GM19455 (cell line): ENCODE results near the gene CAMK2A.

ENCODE experiments used
- ATAC-seq: cut with Tn5 transposase; IDR thresholded peaks from one replicate; pipeline ENCODE4 v1.9.1; 2021; ENCODE audit not compliant: unreplicated experiment

Gene CAMK2A

DNA sequence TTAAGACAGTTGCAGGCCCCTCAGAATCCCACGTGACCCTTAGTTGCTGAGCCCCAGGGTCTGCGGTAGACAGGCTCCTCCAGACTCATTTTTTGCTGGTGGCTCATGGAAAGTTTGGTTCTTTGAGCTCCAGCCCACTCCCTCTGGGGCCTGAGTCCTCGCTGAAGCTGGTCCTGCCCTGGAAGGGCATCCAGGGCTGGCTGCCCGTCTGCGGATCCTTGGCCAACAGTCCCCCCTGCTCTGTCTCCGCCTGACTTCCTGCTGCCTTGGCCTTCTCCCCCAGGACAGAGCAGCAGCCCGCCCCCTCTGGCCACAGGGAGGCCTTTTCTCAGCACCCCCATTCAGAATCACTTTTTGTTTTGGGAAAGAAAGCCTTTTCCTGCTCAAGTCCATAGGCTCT is 75.3 kb downstream of the CAMK2A start:
- ATAC-seq = no peak

DNA sequence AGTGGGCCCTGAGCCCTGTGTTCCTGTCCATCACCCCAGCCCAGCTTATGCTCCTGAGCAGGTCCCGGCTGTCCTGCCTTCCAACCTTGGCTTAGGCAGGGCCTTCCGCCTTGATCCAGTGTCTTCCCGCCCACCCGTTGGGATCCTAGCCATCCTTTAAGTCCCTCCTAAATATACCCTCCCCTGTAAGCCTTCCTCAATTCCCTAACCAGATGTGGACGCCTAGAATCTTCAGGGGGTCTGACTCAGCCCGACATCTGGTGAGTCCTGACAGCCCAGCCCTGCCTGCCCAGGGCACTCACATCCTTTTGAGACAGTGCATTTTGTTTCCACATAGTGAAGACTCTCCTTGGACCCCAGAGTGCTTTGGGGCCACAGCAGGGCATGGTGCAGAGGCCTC is 76.0 kb downstream of the CAMK2A start:
- no peak for ATAC-seq

DNA sequence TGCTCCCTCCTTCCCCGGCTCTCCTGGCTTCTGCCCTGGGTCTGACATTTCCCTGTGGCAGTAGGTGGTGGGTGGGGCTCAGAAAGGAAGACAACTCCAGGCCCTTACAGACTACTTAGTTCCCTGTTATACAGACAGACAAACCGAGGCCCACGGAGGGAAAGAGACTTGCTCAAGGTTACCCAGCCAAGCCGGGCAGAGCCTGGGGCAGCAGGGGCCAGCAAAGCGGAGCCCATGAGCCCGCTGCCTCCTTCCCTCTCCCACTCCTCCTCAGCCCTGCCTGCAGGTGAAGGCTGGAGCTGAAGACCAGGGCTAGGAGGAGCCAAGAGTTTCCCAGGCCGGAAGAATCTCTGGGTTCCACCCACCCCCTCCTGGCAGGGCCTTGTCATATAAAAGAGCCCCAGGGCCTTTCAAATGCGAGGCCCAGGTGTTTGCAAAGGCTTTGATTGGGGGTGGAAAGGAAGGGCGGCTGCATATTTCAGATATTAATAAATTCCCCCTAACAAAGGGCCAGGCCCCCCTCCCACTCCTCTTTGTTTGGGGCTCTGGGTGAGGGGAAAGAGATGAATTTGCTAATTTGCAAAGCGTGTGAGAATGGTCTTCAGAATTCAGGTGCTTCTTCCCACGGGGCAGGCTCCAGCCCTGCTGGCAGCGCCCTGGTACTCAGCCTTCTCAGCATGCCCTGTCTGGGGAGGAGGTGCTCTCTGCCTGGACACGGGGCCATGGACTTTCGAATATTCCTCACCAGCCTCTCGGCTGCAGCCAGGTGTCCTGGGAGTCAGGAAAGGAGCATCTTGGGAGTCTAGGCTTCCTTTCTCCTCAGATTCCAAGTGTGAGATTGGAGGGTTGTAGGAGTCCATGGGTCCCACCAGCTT is 78.2 kb downstream of the CAMK2A start:
- ATAC-seq = no peak

DNA sequence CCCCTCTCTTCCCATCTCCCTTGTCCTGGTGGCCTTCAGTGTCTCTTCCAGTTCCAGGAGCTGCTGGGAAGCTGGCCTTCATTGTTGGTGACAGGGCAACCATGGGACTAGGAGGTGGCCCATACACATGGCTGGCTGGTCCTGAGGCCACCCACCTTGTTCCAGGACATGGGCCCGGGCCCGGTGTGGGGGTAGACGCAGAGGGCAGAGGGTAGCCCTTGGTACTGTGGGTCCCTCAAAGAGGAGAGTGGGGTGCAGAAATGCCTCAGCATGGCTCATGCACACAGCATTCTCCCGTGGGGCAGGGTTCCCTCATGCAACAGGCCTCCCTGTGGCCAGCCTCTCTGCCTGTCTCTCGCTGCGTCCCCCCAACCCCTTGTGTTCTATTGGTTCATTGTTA is 78.9 kb downstream of the CAMK2A start:
- ATAC-seq = no peak

DNA sequence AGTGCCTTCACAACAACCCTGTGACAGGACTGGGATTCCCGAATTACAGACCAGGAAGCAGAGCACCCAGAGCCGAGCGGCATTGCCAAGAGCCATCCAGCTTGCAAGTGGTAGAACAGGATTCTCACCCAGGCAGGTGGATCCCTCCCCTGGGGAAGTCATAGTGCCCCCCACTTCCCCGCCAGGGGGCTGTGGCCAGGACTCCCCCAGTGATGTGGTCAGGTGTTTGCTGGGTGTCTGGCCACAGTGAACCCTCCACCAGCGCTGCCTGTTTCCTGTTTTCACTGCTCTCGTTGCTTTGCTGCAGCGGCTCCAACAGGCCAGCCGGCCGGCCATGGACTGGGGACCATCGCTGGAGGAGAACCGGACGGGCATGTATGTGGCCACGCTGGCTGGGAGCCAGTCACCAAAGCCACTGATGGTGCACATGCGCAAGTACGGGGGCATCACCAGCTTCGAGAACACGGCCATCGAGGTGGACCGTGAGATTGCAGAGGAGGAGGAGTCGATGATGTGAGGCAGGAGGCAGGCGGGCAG is 80.4 kb downstream of the CAMK2A start:
- no peak for ATAC-seq

DNA sequence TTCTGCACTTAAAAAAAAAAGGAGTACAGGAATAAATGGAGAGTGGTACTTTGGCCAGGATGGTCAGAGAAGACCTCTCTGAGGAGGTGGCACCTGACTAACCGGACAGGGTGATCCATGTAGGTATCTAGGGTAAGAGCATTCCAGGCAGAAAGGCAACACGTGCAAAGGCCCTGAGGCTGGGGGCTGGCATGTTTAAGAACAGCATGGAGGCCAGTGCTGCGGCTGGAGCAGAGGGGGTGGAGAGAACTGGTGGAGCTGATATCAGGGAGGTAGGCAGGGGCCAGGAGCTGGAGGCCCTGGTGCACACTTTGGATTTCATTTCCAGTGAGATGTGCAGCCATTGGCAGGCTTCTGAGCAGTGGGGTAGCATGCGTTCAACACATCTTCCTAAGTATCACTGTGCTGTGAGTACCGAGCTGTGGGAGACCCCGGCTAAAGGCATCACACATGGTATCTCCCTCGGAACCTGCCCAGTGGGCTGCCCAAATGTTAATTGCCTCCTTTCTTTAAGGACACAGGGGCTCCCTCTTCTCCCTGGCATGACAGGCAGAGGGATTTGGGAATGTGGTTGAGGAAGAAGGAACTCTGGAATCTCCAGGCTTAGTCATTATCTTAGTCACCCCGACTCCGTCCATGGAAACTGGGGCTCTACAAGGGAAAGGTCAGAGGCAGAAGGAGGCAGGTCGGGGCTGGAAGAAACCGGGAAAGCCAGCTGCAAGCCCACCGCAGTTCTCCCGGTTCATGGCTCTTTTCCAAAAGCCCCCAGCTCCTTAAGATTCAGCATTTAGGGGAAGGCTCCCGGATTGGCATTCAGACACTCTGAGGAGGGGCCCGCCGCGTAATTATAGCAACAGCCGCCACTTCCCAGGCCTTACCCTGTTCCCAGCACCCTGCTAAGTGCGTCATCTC is 81.1 kb downstream of the CAMK2A start:
- ATAC-seq = no peak

DNA sequence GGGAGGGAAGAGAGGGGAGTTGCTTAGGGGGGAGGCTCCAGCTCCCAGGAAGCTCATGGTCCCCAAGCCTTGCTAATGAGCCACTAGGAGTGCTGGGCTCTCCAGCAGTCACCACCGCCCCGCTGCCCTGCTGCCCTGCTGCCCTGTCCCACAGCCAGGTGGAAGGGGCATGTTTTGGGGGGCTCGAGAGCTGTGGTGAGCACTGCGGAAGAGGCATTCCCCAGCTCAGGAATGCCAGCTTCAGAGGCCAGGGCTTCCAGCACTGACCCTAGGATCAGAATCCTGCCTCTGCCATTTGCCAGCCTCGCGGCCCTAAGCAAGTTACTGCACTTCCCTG is 82.8 kb downstream of the CAMK2A start:
- no peak for ATAC-seq

DNA sequence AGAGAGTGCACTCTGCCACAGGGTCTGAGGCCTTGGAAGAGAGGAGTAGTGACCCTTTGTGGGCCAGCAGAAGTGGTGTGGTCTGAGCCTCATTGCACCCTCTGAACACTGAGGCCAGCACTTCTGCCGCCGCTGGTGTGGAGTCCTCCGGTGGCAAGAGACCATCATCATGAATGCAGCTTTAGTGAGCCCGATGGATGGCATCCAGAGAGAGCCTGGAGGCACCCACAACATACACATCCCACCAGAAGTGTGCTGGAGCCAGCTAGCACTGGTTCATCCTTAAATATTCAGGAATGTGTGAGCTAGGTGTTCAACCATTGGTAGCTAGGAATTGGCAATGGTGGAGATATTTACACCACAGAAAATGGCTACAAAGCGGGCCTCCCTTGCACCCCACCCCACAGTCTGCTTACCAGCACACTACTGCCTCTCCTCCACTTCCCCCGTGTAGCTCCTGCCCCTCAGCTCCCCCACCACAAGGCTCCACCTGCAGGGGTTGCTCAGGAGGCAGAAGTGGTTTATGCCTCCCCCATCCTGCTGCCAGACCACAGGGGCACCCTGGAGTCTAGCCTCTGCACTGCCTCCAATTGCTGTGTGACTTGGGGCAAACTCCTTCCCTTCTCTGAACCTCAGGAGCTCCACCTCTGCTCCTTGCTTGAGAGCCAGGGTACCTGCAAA is 83.3 kb downstream of the CAMK2A start:
- ATAC-seq = no peak

DNA sequence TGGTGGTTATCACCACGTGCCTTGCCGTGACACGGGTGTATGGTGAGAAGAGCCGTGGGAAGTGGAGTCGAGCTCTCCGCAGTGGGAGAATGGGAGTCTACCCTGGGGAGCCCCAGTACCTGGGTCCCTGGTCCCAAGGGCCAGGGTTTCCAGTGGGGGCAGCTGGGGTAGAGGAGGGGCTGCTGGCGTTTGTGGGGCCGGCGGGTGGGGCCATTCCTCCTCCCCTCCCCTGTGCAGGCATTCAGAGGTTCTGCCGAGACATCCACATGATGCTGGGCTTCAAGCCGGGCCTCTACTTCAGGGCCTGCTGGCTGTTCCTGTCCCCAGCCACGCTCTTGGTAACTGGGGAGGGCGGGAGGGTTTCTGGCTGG is 85.0 kb downstream of the CAMK2A start:
- no peak for ATAC-seq

DNA sequence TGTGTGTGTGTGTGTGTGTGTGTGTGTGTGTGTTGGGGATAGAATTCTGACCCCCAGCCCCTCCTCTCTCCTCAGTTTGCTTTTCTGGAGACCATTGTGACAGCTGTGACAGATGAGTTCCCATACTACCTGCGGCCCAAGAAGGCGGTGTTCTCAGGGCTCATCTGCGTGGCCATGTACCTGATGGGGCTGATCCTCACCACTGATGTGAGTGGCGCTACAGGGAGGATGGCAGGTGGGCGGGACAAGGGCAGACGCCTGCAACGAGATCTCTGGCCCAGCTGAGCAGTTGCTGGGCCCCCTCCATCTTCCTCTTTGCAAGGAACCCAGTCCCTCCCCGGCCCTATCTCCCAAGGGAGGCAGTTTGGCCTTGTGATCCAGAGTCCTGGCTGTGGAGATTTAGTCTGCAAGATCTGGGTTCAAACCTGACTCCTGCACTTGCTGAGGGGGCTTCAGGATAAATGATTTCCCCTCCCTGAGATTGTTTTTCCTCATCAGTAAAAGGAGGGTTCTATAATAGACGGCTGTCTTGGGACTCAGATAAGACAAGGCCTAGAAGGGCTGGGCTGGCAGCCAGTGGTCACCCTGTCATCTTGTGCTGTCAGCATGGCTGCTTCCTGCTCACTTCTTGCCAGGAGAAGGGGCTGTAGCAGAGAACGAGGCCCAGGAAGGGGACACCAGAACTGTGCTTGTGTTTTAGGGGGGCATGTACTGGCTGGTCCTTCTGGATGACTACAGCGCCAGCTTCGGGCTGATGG is 85.6 kb downstream of the CAMK2A start:
- ATAC-seq = no peak

DNA sequence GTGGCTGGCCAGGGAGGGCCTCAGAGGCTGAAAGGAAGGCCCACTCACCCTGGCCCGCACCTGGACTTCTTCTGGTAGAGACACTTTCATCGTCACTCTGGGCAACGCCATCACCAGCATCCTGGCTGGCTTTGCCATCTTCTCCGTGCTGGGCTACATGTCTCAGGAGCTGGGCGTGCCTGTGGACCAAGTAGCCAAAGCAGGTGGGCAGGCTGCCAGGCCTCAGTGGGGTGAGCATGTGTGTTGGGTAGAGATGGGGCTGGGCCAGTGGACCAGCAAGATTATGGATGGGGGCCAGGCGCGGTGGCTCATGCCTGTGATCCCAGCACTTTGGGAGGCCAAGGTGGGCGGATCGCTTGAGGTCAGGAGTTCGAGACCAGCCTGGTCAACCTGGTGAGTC is 87.1 kb downstream of the CAMK2A start:
- ATAC-seq = no peak

DNA sequence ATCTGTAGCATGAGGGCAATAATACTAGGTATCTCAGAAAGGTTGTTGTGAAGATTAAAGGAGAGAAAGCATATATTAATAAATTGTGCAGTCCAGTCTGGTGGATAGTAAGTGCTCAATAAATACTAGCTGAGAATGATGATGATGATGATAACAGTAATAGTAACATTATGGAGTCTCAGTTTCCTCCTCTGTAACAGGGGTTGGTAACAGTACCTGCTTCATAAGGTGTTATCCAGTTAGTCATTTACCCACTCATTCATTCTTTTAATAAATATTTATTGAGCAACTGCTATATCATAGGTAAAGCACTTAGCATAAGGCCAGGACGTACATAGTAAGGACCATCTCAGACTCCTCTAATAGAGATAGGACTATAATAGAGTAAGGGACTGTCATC is 92.1 kb downstream of the CAMK2A start:
- ATAC-seq = no peak

DNA sequence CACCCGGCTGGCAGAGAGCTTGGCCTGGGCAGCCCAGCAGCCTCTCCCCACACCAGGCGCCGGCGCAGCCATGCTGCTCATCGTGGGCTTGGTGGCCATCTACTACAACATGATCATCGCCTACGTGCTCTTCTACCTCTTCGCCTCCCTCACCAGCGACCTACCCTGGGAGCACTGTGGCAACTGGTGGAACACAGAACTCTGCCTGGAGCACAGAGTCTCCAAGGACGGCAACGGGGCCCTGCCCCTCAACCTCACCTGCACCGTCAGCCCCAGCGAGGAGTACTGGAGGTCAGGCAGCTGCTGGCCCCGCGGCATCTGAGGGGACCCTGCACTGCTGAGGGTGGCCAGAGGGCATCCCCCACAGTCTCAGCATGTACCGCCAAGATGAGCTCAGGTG is 92.6 kb downstream of the CAMK2A start:
- no peak for ATAC-seq

DNA sequence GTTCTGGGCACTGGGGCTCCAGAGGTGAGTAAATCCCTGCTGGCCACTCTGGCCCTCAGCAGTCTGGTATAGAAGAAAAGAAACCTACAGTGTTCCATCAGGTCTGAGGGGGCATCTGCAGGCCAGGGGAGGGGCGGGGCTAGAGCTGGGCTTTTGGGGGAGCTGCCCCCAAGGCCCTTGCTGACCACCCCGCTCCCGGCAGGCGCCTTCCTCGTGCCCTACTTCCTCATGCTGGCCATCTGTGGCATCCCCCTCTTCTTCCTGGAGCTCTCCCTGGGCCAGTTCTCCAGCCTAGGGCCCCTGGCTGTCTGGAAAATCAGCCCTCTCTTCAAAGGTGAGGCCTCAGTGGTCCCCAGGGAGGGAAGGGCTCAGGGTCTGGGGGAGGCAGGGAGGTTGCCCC is 93.1 kb downstream of the CAMK2A start:
- ATAC-seq = no peak

DNA sequence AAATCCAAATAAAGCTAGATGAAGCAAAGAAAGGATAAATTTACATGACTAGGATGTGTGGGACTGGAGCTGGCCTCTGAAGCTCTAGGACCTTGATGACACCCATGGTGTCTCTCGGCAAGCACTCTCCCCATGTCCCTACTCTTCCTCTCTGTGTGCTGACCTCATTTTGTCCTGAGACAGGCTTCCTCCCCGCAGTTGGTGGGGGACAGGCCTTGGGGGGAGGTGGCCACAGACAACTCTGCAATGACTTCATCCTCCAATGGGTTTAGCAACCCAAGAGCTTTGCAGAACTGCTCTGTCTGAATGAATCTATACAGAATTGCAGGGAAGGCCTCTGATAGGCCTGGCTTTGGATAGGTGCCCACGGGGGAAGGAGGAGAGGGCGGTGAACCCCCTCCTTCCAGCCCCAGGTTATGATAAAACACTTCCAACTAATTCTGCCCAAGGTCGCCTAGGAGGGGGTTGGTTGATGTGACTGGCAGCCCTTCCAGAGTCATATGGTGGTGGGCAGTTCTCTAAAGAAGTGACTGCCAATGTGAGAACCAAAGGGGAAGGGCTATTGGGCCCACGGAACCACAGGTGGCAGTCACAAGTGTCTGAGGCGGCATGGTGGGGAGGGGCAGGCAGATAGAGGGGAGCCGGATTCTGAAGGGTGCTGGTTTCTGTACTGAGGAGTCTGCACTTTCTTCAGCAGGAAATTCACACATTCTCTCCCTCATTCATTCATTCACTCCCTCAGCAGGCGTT is 93.7 kb downstream of the CAMK2A start:
- no peak for ATAC-seq

DNA sequence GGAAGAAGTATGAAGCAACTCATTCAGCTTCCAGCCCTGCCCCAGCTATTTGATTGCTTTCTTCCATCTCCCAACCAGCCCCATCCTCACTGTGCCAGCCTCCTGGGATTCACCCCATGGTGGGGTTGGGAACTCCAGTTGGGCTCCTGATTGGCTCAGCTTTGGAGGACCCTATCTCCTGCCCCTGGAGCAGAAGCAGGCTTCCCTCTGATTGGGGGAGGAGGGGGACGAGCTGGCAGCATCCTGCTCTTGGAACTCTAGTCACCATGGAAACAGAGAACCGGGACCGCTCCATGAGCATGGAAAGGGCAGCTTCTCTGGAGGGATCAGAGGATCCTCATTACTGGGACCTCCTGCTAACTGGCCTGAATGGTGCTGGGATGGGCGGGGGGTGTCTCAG is 97.1 kb downstream of the CAMK2A start:
- ATAC-seq = no peak

DNA sequence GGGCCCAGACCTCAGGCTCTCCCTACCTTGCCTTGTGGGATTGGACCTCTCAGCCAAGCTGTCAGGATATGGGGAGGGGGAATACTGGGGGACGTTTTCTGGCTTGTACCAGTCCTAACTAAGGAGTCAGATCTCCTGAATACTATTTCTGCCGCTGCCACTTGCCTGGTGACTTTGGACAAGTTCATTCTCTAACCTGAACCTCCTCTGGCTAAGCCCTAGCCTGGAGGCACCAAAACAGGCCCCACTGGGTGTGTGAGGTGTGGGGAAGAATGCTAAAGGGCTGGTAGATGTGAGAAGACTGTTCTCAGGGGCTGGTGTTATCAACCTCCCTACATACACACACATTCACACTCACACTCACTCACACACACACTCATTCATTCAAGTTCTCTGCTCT is 98.6 kb downstream of the CAMK2A start:
- ATAC-seq = no peak

DNA sequence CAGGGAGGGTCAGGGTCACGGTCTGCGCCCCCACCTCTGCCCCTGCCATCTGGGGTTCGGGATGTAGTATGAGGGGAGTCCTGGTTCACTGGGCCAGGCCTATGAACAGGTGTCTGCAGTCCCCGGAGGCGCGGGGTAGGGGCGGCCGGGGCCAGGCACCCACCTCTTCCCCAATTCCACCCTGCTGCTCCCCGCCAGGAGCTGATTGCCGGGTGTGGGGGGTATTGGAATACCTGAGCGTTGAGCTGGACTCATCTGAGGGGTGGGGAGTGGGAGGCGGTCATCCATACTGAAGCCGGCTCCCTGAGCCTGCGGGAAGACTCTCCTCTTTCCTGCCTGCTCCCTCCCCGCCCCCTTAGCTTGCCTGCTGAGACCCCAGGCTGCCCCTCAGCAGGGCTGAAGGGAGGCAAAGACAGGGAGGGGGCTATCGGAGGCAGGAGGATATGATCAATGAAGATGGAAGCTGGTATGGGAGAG is 99.0 kb downstream of the CAMK2A start:
- no peak for ATAC-seq

DNA sequence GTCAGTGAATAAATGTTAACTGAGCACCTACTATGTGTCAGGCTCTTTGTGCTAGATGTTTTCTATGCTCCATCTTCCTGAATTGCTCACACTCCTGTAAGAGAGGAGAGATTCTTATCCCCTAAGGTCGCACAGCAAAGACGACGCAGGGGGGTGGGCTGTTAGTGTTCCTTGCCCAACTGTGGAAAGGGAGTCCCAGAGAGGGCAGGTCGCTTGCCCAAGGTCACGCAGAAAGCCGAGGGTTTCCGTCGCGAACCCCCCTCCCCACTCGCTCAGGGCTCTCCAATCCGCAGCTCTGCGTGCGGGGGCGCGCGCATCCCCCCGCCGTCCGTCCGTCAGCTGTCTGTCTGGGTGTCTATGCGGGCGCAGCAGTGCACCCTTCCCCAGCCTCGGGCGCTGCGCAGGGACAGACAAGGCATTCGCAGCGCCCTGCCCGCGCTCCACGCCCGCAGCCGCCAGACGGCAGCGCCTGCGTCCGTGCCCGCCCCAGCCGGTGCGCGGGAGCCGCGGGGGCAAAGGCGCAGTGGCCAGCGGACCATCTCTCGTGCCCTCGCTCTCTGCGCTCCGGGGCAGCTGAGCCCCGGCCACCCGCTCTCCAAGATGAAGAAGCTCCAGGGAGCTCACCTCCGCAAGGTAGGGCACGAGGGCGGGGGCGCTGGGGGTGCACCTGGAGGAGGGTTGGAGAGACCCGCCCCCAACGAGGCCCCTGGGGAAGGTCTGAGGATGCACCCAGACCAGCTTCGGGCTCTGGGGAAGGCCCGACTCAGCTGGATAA is 99.7 kb downstream of the CAMK2A start, which contains the start of gene SLC6A7:
Gene SLC6A7 (plus strand): TSS at position 335 of the 775 bp plus-strand sequence. CDS start 266 bp downstream, at position 601.
- ATAC-seq = no peak
